ENCODE data around the gene SPOCK2.

- TF ChIP-seq EZH2phosphoT487 (IDR thresholded peaks at IDR 0.05; ENCODE audit: low read depth) (no peak), CTCF (IDR thresholded peaks at IDR 0.05; ENCODE audit: low read depth, low read length) (no peak)
Observed at GRCh38 chr10:72097448-72098300, 9.3 kb upstream of the SPOCK2 start.

Data from OCI-LY3 (cell line).